Thyroid gland (tissue), 4 donors: Measurements from ENCODE around the gene ETV7. TPM values are rescaled to one million over a fixed set of nuclear protein-coding genes. Genes with fewer than 3 reads are reported as not detected.

Experiments
- DNase-seq, 2 donors: peaks; one replicate each; pipeline ENCODE4 v3.0.0-alpha.2; 2019
- H3K27ac ChIP-seq, 3 donors: fragments of 200-600 bp; sonication (generic); 1 replicate in 2 of 3; 2 replicates in 1 of 3; pipeline ENCODE4 v1.5.1; 2016 to 2019; ENCODE audit warnings: mild to moderate bottlenecking in 1 of 3, moderate library complexity in 1 of 3
- H3K27me3 ChIP-seq: fragments of 200-600 bp; sonication (generic); one replicate; pipeline ENCODE4 v1.5.1; 2019
- H3K36me3 ChIP-seq, 2 donors: fragments of 200-600 bp; sonication (generic); one replicate each; pipeline ENCODE4 v1.5.1; 2016 to 2019
- H3K4me1 ChIP-seq, 2 donors: fragments of 200-600 bp; sonication (generic); one replicate each; pipeline ENCODE4 v1.5.1; 2017 to 2019
- H3K4me3 ChIP-seq, 3 donors: fragments of 200-600 bp; sonication (generic); replicated peaks in 1 of 3; 1 replicate in 2 of 3; 2 replicates in 1 of 3; pipeline ENCODE4 v1.5.1; 2016; ENCODE audit warnings: mild to moderate bottlenecking in 1 of 3
- H3K9me3 ChIP-seq: fragments of 200-600 bp; sonication (generic); one replicate; pipeline ENCODE4 v1.5.1; 2017
- POLR2A ChIP-seq, 2 donors: fragments of 450-650 bp; IDR thresholded peaks; one replicate each; pipeline ENCODE4 v1.6.1; 2017; ENCODE audit warnings: antibody characterized with exemption in 2 of 2, mild to moderate bottlenecking in 2 of 2, moderate library complexity in 1 of 2
- WGBS, 2 donors: methylation state at CpG; one replicate each; pipeline ENCODE4 v1.1.5; 2017; 5-methylcytosine and 5-hydroxymethylcytosine counted together
- intact Hi-C: fragments of 100-400 bp; cut with DNase I; formaldehyde crosslinking; loops from one replicate; pipeline ENCODE4 v1.15.1; 2023
- total RNA-seq, 4 donors: library from RNA; depleted of rRNA; stranded (reverse); fragments of >200 nt; gene quantifications; one replicate each; pipeline ENCODE4 v1.2.3, GENCODE V29; 2016
- TF ChIP-seq, protein P1 (sequence below), 6 experiments: fragments of 200-600 bp in 3 of 6; fragments of 450-650 bp in 3 of 6; sonication (generic) in 3 of 6; IDR thresholded peaks; one replicate each; pipeline ENCODE4 v1.5.1; 2016 to 2019; ENCODE audit warnings: antibody characterized with exemption in 6 of 6, mild to moderate bottlenecking in 2 of 6, inconsistent platforms in 1 of 6, moderate library complexity in 1 of 6

ETV7 gene
- total RNA-seq, 4 donors from 2014 or later: 1.4 TPM; not detected in 3

- H3K9me3 ChIP-seq: no peaks in the 10 kb centered on the region
- no peaks in the 10 kb centered on the region for H3K27me3 ChIP-seq
- 81 to 95% methylated on average over 4 of the region's 4 CpGs for WGBS, 2 donors
- no peak for DNase-seq
- H3K4me1 ChIP-seq: no peaks in the 10 kb centered on the region
- H3K27ac ChIP-seq: no peak overlapping the region
- no peaks in the 10 kb centered on the region for H3K36me3 ChIP-seq
- TF ChIP-seq POLR2A (IDR thresholded peaks at IDR 0.05): no peak
- TF ChIP-seq, protein P1, sequence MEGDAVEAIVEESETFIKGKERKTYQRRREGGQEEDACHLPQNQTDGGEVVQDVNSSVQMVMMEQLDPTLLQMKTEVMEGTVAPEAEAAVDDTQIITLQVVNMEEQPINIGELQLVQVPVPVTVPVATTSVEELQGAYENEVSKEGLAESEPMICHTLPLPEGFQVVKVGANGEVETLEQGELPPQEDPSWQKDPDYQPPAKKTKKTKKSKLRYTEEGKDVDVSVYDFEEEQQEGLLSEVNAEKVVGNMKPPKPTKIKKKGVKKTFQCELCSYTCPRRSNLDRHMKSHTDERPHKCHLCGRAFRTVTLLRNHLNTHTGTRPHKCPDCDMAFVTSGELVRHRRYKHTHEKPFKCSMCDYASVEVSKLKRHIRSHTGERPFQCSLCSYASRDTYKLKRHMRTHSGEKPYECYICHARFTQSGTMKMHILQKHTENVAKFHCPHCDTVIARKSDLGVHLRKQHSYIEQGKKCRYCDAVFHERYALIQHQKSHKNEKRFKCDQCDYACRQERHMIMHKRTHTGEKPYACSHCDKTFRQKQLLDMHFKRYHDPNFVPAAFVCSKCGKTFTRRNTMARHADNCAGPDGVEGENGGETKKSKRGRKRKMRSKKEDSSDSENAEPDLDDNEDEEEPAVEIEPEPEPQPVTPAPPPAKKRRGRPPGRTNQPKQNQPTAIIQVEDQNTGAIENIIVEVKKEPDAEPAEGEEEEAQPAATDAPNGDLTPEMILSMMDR (IDR thresholded peaks at IDR 0.05): peak in 3 of 6 experiments; percentile 12 to 37 (median 25)
- H3K4me3 ChIP-seq: no peak overlapping the region
- intact Hi-C loops: loop anchor here (10.0 kb wide), 1 partner anchor 326 kb away; no protein-coding TSS in a partner anchor
These were observed 41.4 kb upstream of the ETV7 start for GRCh38 chr6:36428911-36429310.

- no peaks in the 10 kb centered on the region for H3K36me3 ChIP-seq
- DNase-seq: no peak
- H3K27ac ChIP-seq: no peak overlapping the region
- peaks cover 0 to 6% of the 10 kb centered on the region in 2 donors for H3K4me1 ChIP-seq
- no peak overlapping the region for H3K4me3 ChIP-seq
- H3K27me3 ChIP-seq: no peaks in the 10 kb centered on the region
- intact Hi-C loops: loop anchor here (10.0 kb wide), 1 partner anchor 328 kb away; no protein-coding TSS in a partner anchor
- WGBS, 2 donors: 77 to 86% methylated on average over 3 of the region's 3 CpGs
- TF ChIP-seq POLR2A (IDR thresholded peaks at IDR 0.05): no peak
- TF ChIP-seq, protein P1 (IDR thresholded peaks at IDR 0.05): no peak
- H3K9me3 ChIP-seq: no peaks in the 10 kb centered on the region
These were observed 39.2 kb upstream of the ETV7 start for GRCh38 chr6:36426622-36427021.

DNA sequence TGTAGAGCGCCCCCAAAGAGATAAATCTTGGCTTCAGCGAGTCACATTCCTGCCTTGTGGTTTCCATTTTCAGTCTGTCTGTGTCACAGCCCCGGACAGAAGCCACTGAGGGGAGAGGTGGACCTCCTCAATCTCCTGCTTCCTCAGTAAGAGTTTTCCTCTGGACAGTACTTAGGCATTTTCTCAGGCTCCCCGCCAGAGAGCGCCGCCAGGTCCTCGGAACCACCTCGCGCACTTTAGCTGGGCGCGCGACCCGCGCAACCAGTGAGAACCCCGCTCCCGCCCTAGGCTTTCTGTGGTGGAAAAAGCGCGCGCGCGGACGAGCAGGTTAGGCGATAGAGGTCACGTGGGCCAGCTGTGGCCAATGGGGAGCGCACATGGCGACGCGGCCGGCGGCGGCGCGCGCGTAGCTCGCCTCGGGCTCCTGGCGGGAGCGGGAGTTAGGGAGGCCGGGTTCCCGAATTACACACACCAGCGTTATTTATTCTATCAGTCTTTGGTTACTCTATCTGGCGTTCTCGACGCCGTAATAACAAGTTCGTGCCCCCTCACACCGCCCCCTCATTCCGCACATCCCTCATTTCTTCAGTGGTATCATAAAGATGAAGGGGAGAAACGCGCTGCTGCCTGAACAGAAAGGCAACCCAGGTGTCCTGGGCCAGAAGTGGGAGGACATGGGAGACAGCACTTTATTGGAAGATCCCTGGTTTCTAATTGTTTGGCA is 35.8 kb upstream of the ETV7 start:
- DNase-seq: peak; percentile 100
- H3K36me3 ChIP-seq: no peaks in the 10 kb centered on the region
- H3K4me3 ChIP-seq: peak overlapping the region in 2 of 3 donors; percentile 38 to 45
- WGBS, 2 donors: 1% methylated on average over 20 to 45 of the region's 51 CpGs
- H3K4me1 ChIP-seq: peaks cover 0 to 6% of the 10 kb centered on the region in 2 donors
- peak in 1 of 2 donors; percentile 76 for TF ChIP-seq POLR2A (IDR thresholded peaks at IDR 0.05)
- TF ChIP-seq, protein P1 (IDR thresholded peaks at IDR 0.05): peak; percentile 23 to 78 (median 66)
- intact Hi-C loops: loop anchor here (10.0 kb wide), 1 partner anchor 332 kb away; no protein-coding TSS in a partner anchor
- no peaks in the 10 kb centered on the region for H3K27me3 ChIP-seq
- no peaks in the 10 kb centered on the region for H3K9me3 ChIP-seq
- H3K27ac ChIP-seq: peak overlapping the region; percentile 61 to 79 (median 74)

DNA sequence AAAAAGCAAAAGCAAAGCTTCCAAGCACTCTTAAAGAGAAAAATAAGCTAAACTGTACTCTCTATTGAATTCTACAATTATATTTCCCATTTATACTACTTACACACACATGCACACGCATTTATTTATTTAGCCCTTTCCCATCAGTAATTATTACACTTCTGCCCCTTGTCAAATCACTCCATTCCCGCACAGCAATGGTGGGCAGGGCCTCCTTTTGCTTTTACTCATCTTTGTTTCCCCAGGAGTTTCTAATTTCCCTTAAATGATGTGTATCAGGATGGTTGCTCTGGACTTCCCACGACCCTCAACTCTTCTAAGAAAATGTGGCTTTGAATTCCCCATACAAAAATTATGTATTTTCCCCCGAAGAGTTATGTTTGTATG is 35.2 kb upstream of the ETV7 start:
- 25% methylated on average over 4 of the region's 4 CpGs for WGBS, 2 donors
- TF ChIP-seq, protein P1 (IDR thresholded peaks at IDR 0.05): no peak
- TF ChIP-seq POLR2A (IDR thresholded peaks at IDR 0.05): no peak
- intact Hi-C loops: loop anchor here (10.0 kb wide), 1 partner anchor 332 kb away; no protein-coding TSS in a partner anchor
- Histone ChIP-seq H3K4me3 (peak overlapping the region in 1 of 3 donors; percentile 38), H3K27me3 (no peaks in the 10 kb centered on the region), H3K9me3 (no peaks in the 10 kb centered on the region), H3K36me3 (no peaks in the 10 kb centered on the region), H3K4me1 (peaks cover 0 to 6% of the 10 kb centered on the region in 2 donors), H3K27ac (peak overlapping the region in 2 of 3 donors; percentile 74 to 77)
- no peak for DNase-seq

DNA sequence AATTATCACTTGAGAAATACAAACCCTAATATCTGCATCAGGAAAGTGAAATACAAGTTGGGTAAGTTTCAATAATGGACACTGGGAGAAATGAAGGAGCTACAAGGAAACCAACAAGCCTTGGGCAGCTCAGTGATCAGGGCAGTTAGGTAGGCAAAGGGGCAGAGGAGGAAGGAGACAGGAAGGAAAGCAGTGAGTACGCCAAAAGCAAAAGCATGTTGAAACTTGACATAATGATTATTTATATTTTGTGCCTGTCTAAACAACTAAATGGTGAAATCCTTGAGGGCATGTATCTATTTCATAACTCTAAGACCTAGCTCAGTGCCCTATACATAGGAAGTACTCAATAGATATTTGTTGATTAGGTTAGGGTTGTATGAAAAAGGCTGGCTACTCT is 31.8 kb upstream of the ETV7 start:
- Histone ChIP-seq H3K4me1 (peaks cover 0 to 6% of the 10 kb centered on the region in 2 donors), H3K27ac (no peak overlapping the region), H3K4me3 (no peak overlapping the region), H3K27me3 (no peaks in the 10 kb centered on the region), H3K36me3 (no peaks in the 10 kb centered on the region), H3K9me3 (no peaks in the 10 kb centered on the region)
- DNase-seq: no peak
- TF ChIP-seq POLR2A (IDR thresholded peaks at IDR 0.05): no peak
- TF ChIP-seq, protein P1 (IDR thresholded peaks at IDR 0.05): no peak
- intact Hi-C loops: no loop called here
- 82 to 85% methylated on average over 1 of the region's 1 CpG for WGBS, 2 donors
